Thoracic aorta (tissue), 2 donors: ENCODE data around the gene PAX1. TPM values are rescaled to one million over a fixed set of nuclear protein-coding genes. Genes with fewer than 3 reads are reported as not detected.

ENCODE experiments used
- ATAC-seq: fragments of 150-250 bp; one replicate; pipeline ENCODE4 v1.8.0; 2017; ENCODE audit warnings: low read depth; ENCODE audit not compliant: insufficient number of reproducible peaks, low FRiP score
- DNase-seq: peaks from one replicate; pipeline ENCODE4 v3.0.0-alpha.2; 2020; ENCODE audit warnings: low spot score
- H3K27ac ChIP-seq, 2 donors: fragments of 200-600 bp; sonication (generic); 1 replicate in 1 of 2; 2 replicates in 1 of 2; pipeline ENCODE4 v1.5.1; 2016; ENCODE audit warnings: mild to moderate bottlenecking in 2 of 2, moderate library complexity in 2 of 2
- H3K27me3 ChIP-seq: fragments of 200-600 bp; sonication (generic); replicated peaks from 2 replicates; pipeline ENCODE4 v1.6.0; 2016; ENCODE audit warnings: mild to moderate bottlenecking; ENCODE audit not compliant: insufficient read depth
- H3K36me3 ChIP-seq: fragments of 200-600 bp; sonication (generic); one replicate; pipeline ENCODE4 v1.5.1; 2016
- H3K4me1 ChIP-seq, 2 donors: fragments of 200-600 bp; sonication (generic); 1 replicate in 1 of 2; 2 replicates in 1 of 2; pipeline versions ENCODE4 v1.5.1 to v1.6.0; 2016; ENCODE audit warnings: low read depth in 2 of 2, mild to moderate bottlenecking in 1 of 2; ENCODE audit not compliant: control insufficient read depth in 1 of 2
- H3K4me3 ChIP-seq: fragments of 200-600 bp; sonication (generic); 2 replicates; pipeline ENCODE4 v1.5.1; 2016; ENCODE audit warnings: mild to moderate bottlenecking
- H3K9me3 ChIP-seq: fragments of 200-600 bp; sonication (generic); 2 replicates; pipeline ENCODE4 v1.5.1; 2016
- total RNA-seq, 2 donors: library from RNA; depleted of rRNA; stranded (reverse); fragments of >200 nt; gene quantifications; one replicate each; pipeline versions ENCODE4 v1.1.0 to v1.2.3, GENCODE V29; 2016
- TF ChIP-seq, protein P1 (sequence below): fragments of 200-600 bp; sonication (generic); IDR thresholded peaks from one replicate; pipeline ENCODE4 v1.5.1; 2019; ENCODE audit warnings: antibody characterized with exemption

The PAX1 gene
- total RNA-seq, 2 donors from 2014 or later, result not detected

GRCh38 chr20:21715193-21715881 is 9.9 kb downstream of the PAX1 start:
- H3K9me3 ChIP-seq, result no peaks in the 10 kb centered on the region
- no peak overlapping the region for H3K27ac ChIP-seq
- no peak overlapping the region for H3K4me3 ChIP-seq
- H3K4me1 ChIP-seq, result no peaks in the 10 kb centered on the region
- no peaks in the 10 kb centered on the region for H3K36me3 ChIP-seq
- DNase-seq, result no peak
- TF ChIP-seq, protein P1, sequence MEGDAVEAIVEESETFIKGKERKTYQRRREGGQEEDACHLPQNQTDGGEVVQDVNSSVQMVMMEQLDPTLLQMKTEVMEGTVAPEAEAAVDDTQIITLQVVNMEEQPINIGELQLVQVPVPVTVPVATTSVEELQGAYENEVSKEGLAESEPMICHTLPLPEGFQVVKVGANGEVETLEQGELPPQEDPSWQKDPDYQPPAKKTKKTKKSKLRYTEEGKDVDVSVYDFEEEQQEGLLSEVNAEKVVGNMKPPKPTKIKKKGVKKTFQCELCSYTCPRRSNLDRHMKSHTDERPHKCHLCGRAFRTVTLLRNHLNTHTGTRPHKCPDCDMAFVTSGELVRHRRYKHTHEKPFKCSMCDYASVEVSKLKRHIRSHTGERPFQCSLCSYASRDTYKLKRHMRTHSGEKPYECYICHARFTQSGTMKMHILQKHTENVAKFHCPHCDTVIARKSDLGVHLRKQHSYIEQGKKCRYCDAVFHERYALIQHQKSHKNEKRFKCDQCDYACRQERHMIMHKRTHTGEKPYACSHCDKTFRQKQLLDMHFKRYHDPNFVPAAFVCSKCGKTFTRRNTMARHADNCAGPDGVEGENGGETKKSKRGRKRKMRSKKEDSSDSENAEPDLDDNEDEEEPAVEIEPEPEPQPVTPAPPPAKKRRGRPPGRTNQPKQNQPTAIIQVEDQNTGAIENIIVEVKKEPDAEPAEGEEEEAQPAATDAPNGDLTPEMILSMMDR, result no peak
- H3K27me3 ChIP-seq, result no peaks in the 10 kb centered on the region
- no peak for ATAC-seq

GRCh38 chr20:21719592-21720214 is 14.2 kb downstream of the PAX1 start:
- no peak for ATAC-seq
- TF ChIP-seq, protein P1, result peak; percentile 72
- H3K27ac ChIP-seq, result no peak overlapping the region
- H3K36me3 ChIP-seq, result no peaks in the 10 kb centered on the region
- no peaks in the 10 kb centered on the region for H3K27me3 ChIP-seq
- no peaks in the 10 kb centered on the region for H3K9me3 ChIP-seq
- H3K4me3 ChIP-seq, result no peak overlapping the region
- H3K4me1 ChIP-seq, result no peaks in the 10 kb centered on the region
- DNase-seq, result no peak

- ATAC-seq, result no peak
- H3K4me1 ChIP-seq, result no peaks in the 10 kb centered on the region
- no peak overlapping the region for H3K27ac ChIP-seq
- no peak for DNase-seq
- no peaks in the 10 kb centered on the region for H3K9me3 ChIP-seq
- no peaks in the 10 kb centered on the region for H3K36me3 ChIP-seq
- no peaks in the 10 kb centered on the region for H3K27me3 ChIP-seq
- no peak overlapping the region for H3K4me3 ChIP-seq
- TF ChIP-seq, protein P1, result no peak
Observed at GRCh38 chr20:21725892-21726291, 20.4 kb downstream of the PAX1 start.

- H3K27ac ChIP-seq, result no peak overlapping the region
- no peaks in the 10 kb centered on the region for H3K27me3 ChIP-seq
- H3K4me1 ChIP-seq, result no peaks in the 10 kb centered on the region
- ATAC-seq (no peak), DNase-seq (no peak)
- H3K36me3 ChIP-seq, result no peaks in the 10 kb centered on the region
- no peak overlapping the region for H3K4me3 ChIP-seq
- H3K9me3 ChIP-seq, result no peaks in the 10 kb centered on the region
- TF ChIP-seq, protein P1, result no peak
Observed at GRCh38 chr20:21729316-21729715, 23.9 kb downstream of the PAX1 start.

DNA sequence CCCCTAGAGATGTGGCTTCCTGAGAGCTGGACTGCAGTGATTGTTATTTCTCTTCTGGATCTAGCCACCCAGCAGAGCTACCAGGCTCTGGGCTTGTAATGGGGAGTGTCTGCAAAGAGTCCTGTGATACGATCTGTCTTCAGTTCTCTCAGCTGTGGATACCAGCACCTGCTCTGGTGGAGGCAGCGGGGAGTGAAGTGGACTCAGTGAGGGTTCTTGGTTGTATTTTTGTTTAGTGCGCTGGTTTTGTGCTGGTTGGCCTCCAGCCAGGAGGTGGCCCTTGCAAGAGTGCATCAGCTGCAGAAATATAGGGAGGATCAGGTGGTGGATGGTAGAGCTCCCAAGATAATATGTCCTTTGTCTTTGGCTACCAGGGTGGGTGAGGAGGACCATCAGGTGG is 33.7 kb downstream of the PAX1 start:
- H3K27ac ChIP-seq, result no peak overlapping the region
- H3K27me3 ChIP-seq, result no peaks in the 10 kb centered on the region
- H3K4me1 ChIP-seq, result no peaks in the 10 kb centered on the region
- no peak for DNase-seq
- TF ChIP-seq, protein P1, result no peak
- H3K36me3 ChIP-seq, result no peaks in the 10 kb centered on the region
- no peak for ATAC-seq
- no peak overlapping the region for H3K4me3 ChIP-seq
- no peaks in the 10 kb centered on the region for H3K9me3 ChIP-seq
